ENCODE data around the gene COX14. TPM values are rescaled to one million over a fixed set of nuclear protein-coding genes. Genes with fewer than 3 reads are reported as not detected.

COX14 gene
- 10 to 100 TPM; 45.9 to 68.2 (median 52.7) TPM for total RNA-seq
- polyA plus RNA-seq, result 100 to 1,000 TPM in 1 of 3 donors, 10 to 100 TPM in 2; 75.5 to 116 (median 81.9) TPM
- long read RNA-seq, donor 1, transcript COX14-203 (2 exons, 739 nt), result major isoform, 43 of 45 reads
- long read RNA-seq, donor 1, partial matches to known transcripts, result 0 of 45 reads
- long read RNA-seq, donor 1, other reads (novel, unspliced or antisense), result 0 of 45 reads
- long read RNA-seq, donor 2, transcript COX14-203 (2 exons, 739 nt), result major isoform, 39 of 40 reads
- long read RNA-seq, donor 2, partial matches to known transcripts, result 0 of 40 reads
- long read RNA-seq, donor 2, other reads (novel, unspliced or antisense), result 0 of 40 reads

- peaks cover 37 to 71% (median 63%) of the 10 kb centered on the region in 6 donors for H3K4me1 ChIP-seq
- WGBS, 5 donors, result 0% methylated on average over 18 to 59 of the region's 59 CpGs
- intact Hi-C loops (cut with DNase I; ENCODE audit: low total_unique reads), result no loop called here
These were observed at the start of gene COX14 for GRCh38 chr12:50111693-50112455. Gene COX14 (plus strand): TSS chr12:50112236. CDS start chr12:50120044, 7,808 bp downstream.

GRCh38 chr12:50062728-50063460 is 49.1 kb upstream of the COX14 start:
- intact Hi-C loops (cut with DNase I; ENCODE audit: low total_unique reads), result loop anchor here (10.0 kb wide), 1 partner anchor 198 kb away; no protein-coding TSS in a partner anchor
- no peak for DNase-seq
- Histone ChIP-seq H3K27me3 (replicated peaks in 1 of 7) (peaks cover 0 to 67% (median 9%) of the 10 kb centered on the region in 7 donors), H3K27ac (no peak overlapping the region), H3K4me3 (no peak overlapping the region), H3K36me3 (no peaks in the 10 kb centered on the region), H3K9me3 (no peaks in the 10 kb centered on the region), H3K4me1 (peaks cover 0 to 14% (median 3%) of the 10 kb centered on the region in 6 donors)
- TF ChIP-seq POLR2AphosphoS5 (IDR thresholded peaks at IDR 0.05) (no peak), POLR2A (IDR thresholded peaks at IDR 0.05) (no peak), CTCF (IDR thresholded peaks at IDR 0.05 in 8 of 11, conservative IDR thresholded peaks at IDR 0.05 in 3 of 11) (no peak)
- 60 to 91% (median 76%) methylated on average over 4 to 5 of the region's 5 CpGs for WGBS, 5 donors

More at GRCh38 chr12:50111693-50112455, at the start of gene COX14:
- peak; percentile 99 for DNase-seq
- TF ChIP-seq POLR2A (IDR thresholded peaks at IDR 0.05) (peak; percentile 20 to 95 (median 95)), CTCF (IDR thresholded peaks at IDR 0.05 in 8 of 11, conservative IDR thresholded peaks at IDR 0.05 in 3 of 11) (peak; percentile 82 to 96 (median 95)), POLR2AphosphoS5 (IDR thresholded peaks at IDR 0.05) (peak; percentile 99 to 100 (median 99))
- Histone ChIP-seq H3K27ac (peak within 1 kb of the TSS; percentile 90 to 98 (median 94)), H3K9me3 (no peaks in the 10 kb centered on the region), H3K4me3 (peak within 1 kb of the TSS; percentile 73 to 97 (median 88)), H3K27me3 (replicated peaks in 1 of 7) (no peaks in the 10 kb centered on the region), H3K36me3 (peaks cover 0 to 34% (median 11%) of the 10 kb centered on the region in 6 donors)

- H3K36me3 ChIP-seq, result no peaks in the 10 kb centered on the region
- peaks cover 0 to 9% (median 6%) of the 10 kb centered on the region in 6 donors for H3K4me1 ChIP-seq
- peaks cover 0 to 38% (median 0%) of the 10 kb centered on the region in 7 donors for H3K27me3 ChIP-seq (replicated peaks in 1 of 7)
- H3K9me3 ChIP-seq, result no peaks in the 10 kb centered on the region
- intact Hi-C loops (cut with DNase I; ENCODE audit: low total_unique reads), result loop anchor here (10.0 kb wide), 1 partner anchor 201 kb away; no protein-coding TSS in a partner anchor
- no peak for TF ChIP-seq CTCF (IDR thresholded peaks at IDR 0.05 in 8 of 11, conservative IDR thresholded peaks at IDR 0.05 in 3 of 11)
- no peak for TF ChIP-seq POLR2A (IDR thresholded peaks at IDR 0.05)
- TF ChIP-seq POLR2AphosphoS5 (IDR thresholded peaks at IDR 0.05), result no peak
- H3K4me3 ChIP-seq, result no peak overlapping the region
- H3K27ac ChIP-seq, result no peak overlapping the region
- WGBS, 5 donors, result 73 to 84% (median 77%) methylated on average over 3 of the region's 3 CpGs
- no peak for DNase-seq
These were observed 46.2 kb upstream of the COX14 start for GRCh38 chr12:50065726-50066310.
